OCI-LY7 (cell line): ENCODE data around the gene RBM33. TPM values are rescaled to one million over a fixed set of nuclear protein-coding genes. Genes with fewer than 3 reads are reported as not detected.

Experiments used
- BruUV-seq: library from RNA; stranded (reverse); fragments of 400-500 nt; replicated peaks from 2 replicates; lab custom pipeline; 2021; lab: Mats Ljungman, UMichigan
- CTCF ChIA-PET: fragments of 300-600 bp; sonication (Branson Sonifier 250); formaldehyde crosslinking; loops from one replicate; lab custom pipeline; 2022; ENCODE audit warnings: antibody characterized with exemption; ENCODE audit not compliant: unreplicated experiment; lab: Charles Lee
- POLR2A ChIA-PET: fragments of 300-600 bp; sonication (Branson Sonifier 250); formaldehyde crosslinking; loops from one replicate; lab custom pipeline; 2022; ENCODE audit warnings: antibody characterized with exemption; lab: Charles Lee
- DNase-seq: peaks from one replicate; pipeline ENCODE4 v3.0.0-alpha.2; 2015; ENCODE audit warnings: low spot score
- H2AFZ ChIP-seq: fragments of 200-600 bp; sonication (generic), shearing (Covaris generic); 2 replicates; pipeline ENCODE4 v1.6.1; 2014; ENCODE audit warnings: mild to moderate bottlenecking, antibody characterized with exemption, low read length, moderate library complexity
- H3K27ac ChIP-seq: fragments of 200-600 bp; sonication (generic); 2 replicates; pipeline ENCODE4 v1.5.1; 2014; ENCODE audit warnings: mixed run types, low read depth, mild to moderate bottlenecking, moderate library complexity, low read length, inconsistent platforms; ENCODE audit not compliant: poor library complexity, severe bottlenecking
- H3K36me3 ChIP-seq: fragments of 200-600 bp; sonication (generic); 2 replicates; pipeline ENCODE4 v1.6.1; 2014; ENCODE audit warnings: mild to moderate bottlenecking, antibody characterized with exemption, low read length, moderate library complexity, mixed read lengths; ENCODE audit not compliant: insufficient read depth
- H3K4me1 ChIP-seq: fragments of 200-600 bp; sonication (generic); 2 replicates; pipeline ENCODE4 v1.5.1; 2014; ENCODE audit warnings: mild to moderate bottlenecking, low read length; ENCODE audit not compliant: insufficient read depth, poor library complexity, severe bottlenecking
- H3K4me2 ChIP-seq: fragments of 200-600 bp; sonication (generic); 2 replicates; pipeline ENCODE4 v1.6.1; 2014; ENCODE audit warnings: mild to moderate bottlenecking, low read length
- H3K4me3 ChIP-seq: fragments of 200-600 bp; sonication (generic); 2 replicates; pipeline ENCODE4 v1.5.1; 2014; ENCODE audit warnings: mild to moderate bottlenecking, low read depth, low read length; ENCODE audit not compliant: poor library complexity, severe bottlenecking
- H3K79me2 ChIP-seq: fragments of 200-600 bp; sonication (generic); 2 replicates; pipeline ENCODE4 v1.6.1; 2016; ENCODE audit warnings: low read depth, mild to moderate bottlenecking, low read length, moderate library complexity, mixed read lengths; ENCODE audit not compliant: insufficient read depth
- H3K9me2 ChIP-seq: fragments of 200-600 bp; sonication (generic); 2 replicates; pipeline ENCODE4 v1.6.1; 2016; ENCODE audit warnings: mild to moderate bottlenecking, low read length, mixed read lengths; ENCODE audit not compliant: insufficient read depth
- H3K9me3 ChIP-seq: fragments of 200-600 bp; sonication (generic); 2 replicates; pipeline ENCODE4 v1.6.1; 2014; ENCODE audit warnings: mild to moderate bottlenecking, mixed run types, low read length, mixed read lengths
- H4K20me1 ChIP-seq: fragments of 200-600 bp; sonication (generic); 2 replicates; pipeline ENCODE4 v1.6.1; 2014; ENCODE audit warnings: mild to moderate bottlenecking, antibody characterized with exemption, low read length, moderate library complexity, mixed read lengths; ENCODE audit not compliant: insufficient read depth
- EZH2phosphoT487 ChIP-seq: fragments of 200-600 bp; sonication (generic); IDR thresholded peaks from 2 replicates; pipeline ENCODE4 v1.6.1; 2018; ENCODE audit warnings: low read depth, borderline replicate concordance, mild to moderate bottlenecking, mixed run types, antibody characterized with exemption, low read length, moderate library complexity, mixed read lengths
- intact Hi-C: fragments of 100-400 bp; cut with micrococcal nuclease; formaldehyde crosslinking; loops from one replicate; pipeline ENCODE4 v1.10.0; 2022; ENCODE audit not compliant: unreplicated experiment
- total RNA-seq, 2 experiments: library from RNA; depleted of rRNA in 1 of 2; stranded (reverse); fragments of >200 nt in 1 of 2; shearing (Covaris generic) in 1 of 2; gene quantifications; 2 replicates each; pipeline ENCODE4 v1.2.3, GENCODE V29; 2014 to 2022
- TF ChIP-seq, protein P1 (sequence below): fragments of 200-600 bp; sonication (generic); conservative IDR thresholded peaks from 2 replicates; pipeline ENCODE4 v1.5.1; 2014; ENCODE audit warnings: mild to moderate bottlenecking, antibody characterized with exemption, low read length, moderate library complexity, mixed read lengths

RBM33 gene
- total RNA-seq, 2 experiments from 2014 or later = 67.6 to 127 TPM

DNA sequence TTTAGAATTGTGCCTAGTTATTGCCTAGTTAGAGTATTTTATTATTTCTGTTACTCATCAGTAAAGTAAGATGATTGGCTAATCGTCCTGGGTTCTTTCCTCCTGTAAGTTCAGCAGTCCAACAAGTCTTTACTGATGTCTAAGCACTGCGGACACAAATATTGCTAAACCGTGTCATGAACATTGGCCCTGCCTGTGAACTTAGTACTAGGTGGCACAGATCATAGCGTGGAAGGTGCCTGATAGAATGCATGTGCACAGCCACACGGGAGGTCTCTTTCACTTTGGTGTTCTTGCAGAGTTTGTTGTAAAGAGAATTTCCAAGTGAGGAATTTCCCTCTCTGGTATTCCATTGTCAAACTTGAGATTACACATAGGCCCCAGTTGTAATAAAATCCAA is 38.0 kb downstream of the RBM33 start:
- CTCF ChIA-PET = no interaction called here
- H4K20me1 ChIP-seq = peaks cover 7% of the 10 kb centered on the region
- no peak for DNase-seq
- H3K4me2 ChIP-seq = no peak overlapping the region
- BruUV-seq = no TSS peak
- POLR2A ChIA-PET = no interaction called here
- H3K79me2 ChIP-seq = peaks cover 84% of the 10 kb centered on the region
- H3K4me1 ChIP-seq = peaks cover 4% of the 10 kb centered on the region
- H3K9me2 ChIP-seq = no peaks in the 10 kb centered on the region
- H3K36me3 ChIP-seq = peaks cover 87% of the 10 kb centered on the region
- TF ChIP-seq EZH2phosphoT487 = no peak
- TF ChIP-seq, protein P1, sequence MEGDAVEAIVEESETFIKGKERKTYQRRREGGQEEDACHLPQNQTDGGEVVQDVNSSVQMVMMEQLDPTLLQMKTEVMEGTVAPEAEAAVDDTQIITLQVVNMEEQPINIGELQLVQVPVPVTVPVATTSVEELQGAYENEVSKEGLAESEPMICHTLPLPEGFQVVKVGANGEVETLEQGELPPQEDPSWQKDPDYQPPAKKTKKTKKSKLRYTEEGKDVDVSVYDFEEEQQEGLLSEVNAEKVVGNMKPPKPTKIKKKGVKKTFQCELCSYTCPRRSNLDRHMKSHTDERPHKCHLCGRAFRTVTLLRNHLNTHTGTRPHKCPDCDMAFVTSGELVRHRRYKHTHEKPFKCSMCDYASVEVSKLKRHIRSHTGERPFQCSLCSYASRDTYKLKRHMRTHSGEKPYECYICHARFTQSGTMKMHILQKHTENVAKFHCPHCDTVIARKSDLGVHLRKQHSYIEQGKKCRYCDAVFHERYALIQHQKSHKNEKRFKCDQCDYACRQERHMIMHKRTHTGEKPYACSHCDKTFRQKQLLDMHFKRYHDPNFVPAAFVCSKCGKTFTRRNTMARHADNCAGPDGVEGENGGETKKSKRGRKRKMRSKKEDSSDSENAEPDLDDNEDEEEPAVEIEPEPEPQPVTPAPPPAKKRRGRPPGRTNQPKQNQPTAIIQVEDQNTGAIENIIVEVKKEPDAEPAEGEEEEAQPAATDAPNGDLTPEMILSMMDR = no peak
- intact Hi-C loops = no loop called here
- H3K9me3 ChIP-seq = peaks cover 5% of the 10 kb centered on the region; the same call in 1 of the 2 replicates
- no peak overlapping the region for H3K4me3 ChIP-seq
- H3K27ac ChIP-seq = no peak overlapping the region
- no peak overlapping the region for H2AFZ ChIP-seq

DNA sequence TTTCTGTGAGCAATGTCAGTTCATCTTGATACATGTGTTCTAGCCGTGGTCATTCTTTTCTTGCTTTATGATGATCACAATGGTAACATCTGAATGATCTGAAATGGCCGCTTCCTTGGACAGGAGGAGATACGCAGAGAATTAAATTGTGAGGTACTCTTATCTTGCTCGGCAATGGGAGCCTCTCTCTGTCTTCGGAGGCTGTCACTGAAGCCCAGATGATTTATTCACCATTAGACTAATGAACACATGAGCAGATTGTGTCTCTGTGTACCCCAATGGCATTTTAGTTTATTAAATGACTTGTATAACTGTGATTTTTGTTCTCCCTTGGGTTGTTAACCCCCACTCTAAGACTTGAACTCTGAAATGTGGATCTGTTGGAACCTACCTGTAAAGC is 38.6 kb downstream of the RBM33 start:
- Histone ChIP-seq H3K4me2 (no peak overlapping the region), H4K20me1 (peaks cover 7% of the 10 kb centered on the region), H3K9me3 (peaks cover 5% of the 10 kb centered on the region; the same call in 1 of the 2 replicates), H3K4me3 (no peak overlapping the region), H3K79me2 (peaks cover 78% of the 10 kb centered on the region), H3K9me2 (no peaks in the 10 kb centered on the region), H3K36me3 (peaks cover 85% of the 10 kb centered on the region), H3K27ac (no peak overlapping the region), H2AFZ (no peak overlapping the region), H3K4me1 (peaks cover 4% of the 10 kb centered on the region)
- intact Hi-C loops = no loop called here
- no peak for TF ChIP-seq EZH2phosphoT487
- TF ChIP-seq, protein P1 = no peak
- CTCF ChIA-PET = no interaction called here
- BruUV-seq = no TSS peak
- no peak for DNase-seq
- POLR2A ChIA-PET = no interaction called here

DNA sequence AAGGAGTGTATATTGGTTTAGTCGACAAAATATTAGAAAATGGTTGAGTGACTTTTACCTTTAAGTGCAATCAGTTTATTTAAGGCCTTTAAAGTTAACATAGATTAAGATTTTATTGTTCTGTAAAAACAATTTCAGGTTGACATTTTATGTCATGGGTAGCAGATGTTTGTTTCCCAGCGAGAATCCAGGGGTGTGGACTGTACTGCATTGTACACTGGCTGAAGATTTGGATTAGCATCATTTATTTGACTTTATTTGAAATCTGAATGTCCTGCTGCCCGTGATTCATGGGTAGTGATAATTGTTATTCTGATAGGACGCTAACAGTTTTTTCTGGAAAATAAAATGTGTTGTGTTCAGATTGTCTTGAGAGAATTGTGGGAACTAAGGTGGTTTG is 39.3 kb downstream of the RBM33 start:
- CTCF ChIA-PET = no interaction called here
- no peak overlapping the region for H2AFZ ChIP-seq
- H3K4me2 ChIP-seq = no peak overlapping the region
- peaks cover 5% of the 10 kb centered on the region; the same call in 1 of the 2 replicates for H3K9me3 ChIP-seq
- H4K20me1 ChIP-seq = peaks cover 7% of the 10 kb centered on the region
- H3K9me2 ChIP-seq = no peaks in the 10 kb centered on the region
- H3K4me3 ChIP-seq = no peak overlapping the region
- no peak for DNase-seq
- no TSS peak for BruUV-seq
- H3K27ac ChIP-seq = no peak overlapping the region
- intact Hi-C loops = no loop called here
- peaks cover 79% of the 10 kb centered on the region for H3K36me3 ChIP-seq
- POLR2A ChIA-PET = interaction anchor here (1.5 kb wide), 1 partner anchor 9 kb away, joined by 4 read pairs; no protein-coding TSS in a partner anchor
- peaks cover 77% of the 10 kb centered on the region for H3K79me2 ChIP-seq
- TF ChIP-seq EZH2phosphoT487 = no peak
- TF ChIP-seq, protein P1 = no peak
- peaks cover 4% of the 10 kb centered on the region for H3K4me1 ChIP-seq
